Stimulated activated CD4-positive, alpha-beta T cell treated with anti-CD3 and anti-CD28 coated beads, Interleukin-1b, Interleukin-23, amount 100 ng/mL, for 4 hours (primary cell): ENCODE results near the gene FAM180A.
"Not testable (repeated sequence)": the region's sequence is repeated elsewhere in the genome, so short reads cannot be mapped to it uniquely, and the experiment has no call there.

ENCODE experiments used
- DNase-seq, 2 donors: peaks; one replicate each; pipeline ENCODE4 v3.0.0-alpha.2; 2020; ENCODE audit warnings: low read depth in 2 of 2

FAM180A gene

DNA sequence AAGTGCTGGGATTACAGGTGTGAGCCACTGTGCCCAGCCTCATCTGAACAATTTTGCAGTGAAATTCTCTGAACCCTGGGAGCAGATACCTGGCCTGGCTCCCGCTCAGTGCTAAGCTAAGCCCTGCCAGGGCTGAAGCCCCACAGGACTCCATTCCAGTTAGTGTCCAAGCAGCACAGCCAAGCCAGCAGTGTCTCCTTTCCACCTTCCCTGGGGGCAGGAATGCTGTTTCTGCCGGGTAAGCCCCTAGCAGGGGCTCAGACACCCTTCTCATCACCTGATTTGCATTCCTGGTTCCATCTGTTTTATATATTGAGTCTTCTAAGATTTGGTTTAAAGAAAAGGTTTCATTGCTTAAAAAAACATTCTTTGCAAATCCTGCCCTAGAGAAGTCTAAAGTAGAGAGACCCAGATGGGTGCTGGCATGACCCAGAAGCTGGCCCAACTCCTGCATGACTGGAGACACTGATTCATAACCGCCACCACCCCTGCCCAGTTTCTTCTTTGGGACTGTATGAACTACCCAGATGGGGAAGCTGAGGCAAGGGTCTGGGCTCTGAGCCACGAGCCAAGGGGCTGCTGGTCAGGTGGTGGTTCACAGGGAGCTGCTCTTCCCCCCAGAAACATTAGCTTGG lies 34.7 kb downstream of the FAM180A start:
- DNase-seq, result no peak

DNA sequence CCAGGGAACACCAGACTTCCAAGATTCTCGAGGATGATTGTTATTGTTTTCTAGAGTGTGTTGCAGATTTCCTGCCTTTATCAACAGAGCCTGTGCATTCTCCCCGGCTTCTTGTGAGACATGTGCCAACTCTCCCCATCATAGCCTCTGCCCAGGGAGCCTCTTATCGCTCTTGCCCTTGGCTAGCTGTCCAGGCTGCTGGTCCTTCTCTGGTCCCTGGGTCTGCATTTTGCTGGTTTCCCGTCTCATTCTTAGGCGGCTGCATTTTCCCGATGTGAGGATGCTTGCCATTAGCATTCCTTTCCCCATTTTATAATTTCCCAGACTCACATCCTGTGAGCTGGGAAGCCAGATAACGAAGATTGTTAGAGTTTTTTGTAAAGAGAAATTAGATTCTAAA lies 35.8 kb downstream of the FAM180A start:
- DNase-seq, result no peak

DNA sequence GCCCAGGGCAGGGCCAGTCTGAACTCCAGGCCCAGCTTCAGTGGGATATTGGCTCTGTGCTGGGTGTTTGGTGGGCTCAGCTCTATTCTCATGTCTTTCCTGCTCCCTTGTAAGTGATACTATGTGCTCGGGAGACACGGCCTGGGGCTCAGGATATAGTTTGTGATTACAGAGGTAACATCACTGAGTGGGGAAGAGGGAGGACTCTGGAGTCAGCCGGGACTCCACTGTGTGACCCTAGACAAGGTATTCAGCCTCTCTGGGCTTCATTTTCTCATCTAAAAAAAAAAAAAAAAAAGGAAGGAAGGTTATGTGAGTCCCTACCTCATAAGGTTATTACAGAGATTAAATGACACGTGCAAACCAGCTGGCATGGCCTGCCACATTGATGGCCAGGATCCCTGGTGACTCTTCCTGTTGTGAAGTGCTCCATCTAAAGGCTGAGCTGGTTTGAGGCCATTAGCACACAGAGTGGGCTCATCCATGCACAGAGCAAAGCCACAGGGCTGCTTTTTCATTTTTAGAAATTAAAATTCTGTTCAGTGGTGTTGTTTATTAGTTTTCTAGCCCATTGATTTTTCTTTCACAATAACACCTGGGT lies 36.3 kb downstream of the FAM180A start:
- no peak for DNase-seq

DNA sequence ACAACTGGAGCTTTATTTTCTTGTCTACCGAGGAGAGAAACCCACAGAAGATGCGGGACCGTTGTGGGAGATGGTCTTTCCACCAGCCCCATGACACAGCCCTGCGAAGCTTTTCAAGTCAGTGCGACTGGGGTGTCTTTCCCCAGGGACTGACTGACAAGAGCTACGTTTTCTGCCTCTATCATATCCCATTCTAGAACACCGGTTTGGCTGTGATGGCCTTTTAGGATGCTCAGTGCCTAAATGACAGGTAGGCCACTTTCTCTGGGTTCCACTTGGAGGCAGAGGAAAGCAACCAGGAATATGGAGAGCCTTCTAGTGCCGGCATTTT lies 37.5 kb downstream of the FAM180A start:
- DNase-seq, result no peak

DNA sequence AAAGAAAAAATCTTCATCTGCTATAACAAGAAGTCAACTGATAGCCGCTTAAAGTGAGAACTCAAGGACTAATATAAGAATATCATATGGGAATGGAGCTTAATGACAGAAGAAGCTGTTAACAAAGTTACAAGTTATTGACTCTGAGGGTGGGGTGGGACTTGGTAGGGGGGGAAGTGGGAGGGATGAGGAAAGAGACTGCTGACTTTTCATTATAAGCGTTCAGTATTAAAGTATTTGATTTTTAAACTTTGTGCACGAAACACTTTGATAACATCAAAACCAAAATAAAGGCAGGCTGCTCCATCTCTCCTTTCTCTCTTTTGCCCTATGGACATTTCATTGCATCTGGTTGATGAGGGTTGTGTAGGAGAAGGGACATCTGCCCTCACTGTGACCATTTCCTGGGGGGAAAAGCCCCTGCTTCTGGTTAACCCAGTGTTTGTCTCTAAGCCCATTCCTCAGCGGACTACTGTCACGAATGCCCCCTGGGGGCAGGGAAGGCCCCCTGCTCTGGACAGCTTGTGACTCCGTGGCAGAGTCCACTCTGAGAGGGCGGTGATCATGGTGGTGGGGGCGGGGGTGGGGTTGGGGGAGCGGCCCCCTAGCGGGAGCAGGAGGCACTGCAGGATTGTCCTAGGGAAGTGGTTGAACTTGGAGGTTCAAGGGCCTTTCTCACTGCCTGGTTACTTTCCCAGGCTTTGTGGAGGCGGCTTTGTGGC lies 38.0 kb downstream of the FAM180A start:
- DNase-seq, result no peak

DNA sequence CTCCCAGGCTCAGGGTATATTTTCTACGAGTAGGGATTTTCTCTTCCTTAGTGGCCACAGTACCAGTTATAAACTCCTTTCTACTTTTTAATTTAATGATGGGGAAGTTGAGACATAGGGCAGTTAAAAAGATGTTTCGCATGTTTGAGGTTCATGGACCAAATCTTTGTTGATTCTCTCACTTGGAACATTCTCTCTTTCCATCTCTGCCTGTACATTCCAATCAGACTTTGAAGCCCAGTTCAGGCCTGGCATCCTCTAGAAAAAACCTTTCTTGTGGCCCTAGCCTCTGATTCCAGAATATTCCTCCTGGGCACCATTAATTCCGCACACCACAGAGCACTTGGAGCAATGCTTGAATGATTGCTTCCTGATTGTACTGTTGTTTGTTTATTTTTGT lies 39.1 kb downstream of the FAM180A start:
- DNase-seq, result no peak

DNA sequence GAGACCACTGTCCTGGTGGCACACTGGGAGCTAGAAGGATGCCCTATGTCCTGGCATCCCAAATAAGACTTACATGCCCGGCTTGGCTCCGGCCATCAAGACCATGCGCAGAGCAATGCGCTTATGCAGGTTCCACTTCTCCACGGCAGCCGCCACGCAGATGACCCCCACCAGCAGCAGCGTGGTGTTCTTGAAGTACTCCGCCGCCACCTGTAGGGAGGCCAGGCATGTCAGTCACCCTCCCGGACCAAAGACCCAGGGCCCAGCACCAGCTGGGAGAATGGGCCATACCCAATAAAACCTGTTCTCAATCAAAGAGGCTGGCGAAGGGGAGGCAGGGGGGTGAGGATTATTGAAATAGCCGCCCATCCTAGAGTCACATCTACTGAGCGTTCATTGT lies 40.6 kb downstream of the FAM180A start:
- no peak for DNase-seq

DNA sequence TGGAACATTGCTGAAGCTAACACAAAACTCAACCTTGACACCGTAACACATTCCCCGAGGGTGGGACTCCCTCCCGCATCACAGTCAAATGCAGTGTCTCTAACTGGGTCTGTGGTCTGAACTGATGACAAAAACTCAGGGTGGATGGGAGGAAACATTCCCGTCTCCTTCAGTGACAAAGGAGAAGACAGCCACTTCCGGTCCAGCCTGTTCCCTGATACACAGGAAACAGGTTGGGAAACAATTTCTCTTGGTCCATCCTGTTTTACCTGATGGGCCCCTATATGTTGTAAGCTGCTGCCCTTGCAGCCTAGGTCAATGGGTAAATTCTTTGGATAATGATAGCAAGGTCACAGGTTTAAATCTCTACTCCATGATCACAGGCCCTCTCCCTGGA lies 41.0 kb downstream of the FAM180A start:
- no peak for DNase-seq

GRCh38 chr7:135706858-135707569 lies 41.6 kb downstream of the FAM180A start:
- no peak for DNase-seq

- DNase-seq, result no peak
Observed at GRCh38 chr7:135706038-135706742, 42.4 kb downstream of the FAM180A start.

- DNase-seq, result no peak
Observed at GRCh38 chr7:135704698-135705097, 43.9 kb downstream of the FAM180A start.

GRCh38 chr7:135704074-135704473 lies 44.5 kb downstream of the FAM180A start:
- no peak for DNase-seq

DNA sequence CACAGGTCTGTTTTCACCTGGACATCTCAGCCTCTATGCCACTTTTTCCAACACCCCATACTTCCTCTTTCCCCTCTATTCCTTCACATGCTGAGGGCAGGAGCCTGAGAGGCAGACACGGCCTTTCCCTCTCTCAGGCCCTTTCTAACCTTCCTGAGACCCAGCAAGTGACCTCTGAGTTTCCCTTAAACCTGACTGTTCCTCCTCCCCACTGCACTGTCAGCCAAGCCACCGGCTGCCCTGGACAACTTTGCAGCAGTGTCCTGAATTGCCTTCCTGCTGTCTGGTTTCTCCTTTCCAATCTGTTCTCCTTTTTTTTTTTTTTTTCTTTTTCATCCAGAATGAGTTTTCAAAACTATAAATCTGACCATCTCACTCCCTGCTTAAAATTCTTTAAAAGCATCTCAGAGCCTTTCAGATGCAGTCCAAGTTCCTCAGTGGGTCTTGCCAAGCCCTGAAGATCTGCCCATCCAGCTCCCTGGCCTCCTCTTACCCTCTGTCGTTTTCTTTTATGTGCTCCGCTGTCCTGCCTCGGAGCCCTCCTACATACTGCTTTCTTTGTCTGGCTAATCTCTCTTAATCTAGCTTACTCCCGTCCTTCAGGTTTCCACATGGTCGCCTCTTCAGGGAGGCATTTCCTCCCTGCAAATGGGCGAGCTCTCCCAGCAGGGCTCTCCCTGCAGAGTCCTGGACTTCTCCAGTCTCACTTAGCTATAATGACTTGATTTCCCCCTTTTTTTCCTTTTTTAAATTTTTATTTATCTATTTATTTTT lies 51.1 kb downstream of the FAM180A start:
- no peak for DNase-seq

DNA sequence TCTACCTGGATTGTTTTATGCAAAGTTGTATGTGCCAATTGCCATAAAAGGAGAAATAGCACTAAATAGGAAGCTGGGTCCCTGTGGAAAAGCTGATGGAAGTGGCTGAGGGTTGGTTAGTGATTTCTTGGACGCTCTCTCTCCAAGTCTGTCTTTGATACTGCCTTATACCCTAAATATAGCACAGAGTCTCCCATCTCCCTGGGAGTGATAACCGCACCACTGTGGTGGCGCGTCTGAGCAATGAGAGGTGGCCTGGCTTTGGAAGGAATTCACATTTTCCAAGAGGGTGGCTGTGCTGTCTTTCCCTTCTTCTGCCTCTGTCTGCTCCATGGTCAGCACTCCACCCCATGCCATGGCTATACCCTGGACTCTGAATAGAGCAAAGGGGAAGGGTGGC lies 55.1 kb downstream of the FAM180A start:
- no peak for DNase-seq

DNA sequence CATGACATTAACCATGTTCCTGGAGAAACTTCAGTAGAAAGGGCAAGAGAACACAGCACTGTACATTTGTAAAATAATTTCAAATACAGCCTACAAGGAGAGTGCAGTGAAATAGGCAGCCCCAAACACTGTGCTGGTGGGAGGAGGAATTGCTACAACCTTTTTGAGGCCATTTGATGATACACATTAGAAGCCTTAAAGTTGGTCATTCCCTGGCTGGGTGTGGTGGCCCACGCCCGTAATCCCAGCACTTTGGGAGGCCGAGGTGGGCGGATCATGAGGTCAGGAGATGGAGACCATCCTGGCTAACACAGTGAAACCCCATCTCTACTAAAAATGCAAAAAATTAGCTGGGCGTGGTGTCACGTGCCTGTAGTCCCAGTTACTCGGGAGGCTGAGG lies 56.0 kb downstream of the FAM180A start:
- DNase-seq, result not testable (repeated sequence)

DNA sequence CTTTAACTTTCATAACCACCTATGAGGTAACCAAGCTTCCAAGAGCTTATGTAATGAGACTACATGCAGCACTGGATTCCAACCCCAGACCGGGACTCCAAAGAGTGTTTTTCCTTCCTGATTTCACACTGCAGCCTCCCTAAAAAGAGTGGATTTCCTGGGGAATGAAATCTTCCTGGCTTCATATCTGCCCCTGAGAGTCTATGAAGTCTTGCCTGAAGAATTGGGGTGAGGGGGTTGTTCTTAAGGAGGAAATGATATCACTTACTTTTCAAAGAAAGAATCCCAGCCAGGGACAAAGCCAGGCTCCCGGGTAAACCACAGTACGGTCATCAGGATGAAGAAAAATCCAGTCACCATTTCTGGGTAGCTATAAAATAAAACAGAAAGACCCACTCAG lies 56.6 kb downstream of the FAM180A start:
- no peak for DNase-seq

GRCh38 chr7:135690566-135690965 lies 58.0 kb downstream of the FAM180A start:
- DNase-seq, result no peak

DNA sequence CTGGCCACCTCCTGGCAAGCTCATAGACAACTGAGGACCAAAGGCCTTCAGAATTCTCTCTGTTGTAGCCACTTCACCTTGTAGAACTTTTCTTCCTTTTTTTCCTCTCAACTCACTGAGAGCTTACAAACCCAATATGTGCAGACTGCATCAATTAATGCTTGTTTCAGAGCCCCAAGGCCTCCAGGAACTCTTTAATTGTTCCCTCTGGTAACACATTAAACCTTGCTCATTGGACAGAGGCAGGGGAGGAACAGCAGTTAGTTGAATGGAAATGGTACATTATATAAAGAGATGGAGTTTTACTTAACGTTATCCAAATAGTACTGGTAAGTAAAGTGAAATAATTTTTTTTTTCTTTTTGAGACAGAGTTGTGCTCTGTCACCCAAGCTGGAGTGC lies 61.1 kb downstream of the FAM180A start:
- no peak for DNase-seq

DNA sequence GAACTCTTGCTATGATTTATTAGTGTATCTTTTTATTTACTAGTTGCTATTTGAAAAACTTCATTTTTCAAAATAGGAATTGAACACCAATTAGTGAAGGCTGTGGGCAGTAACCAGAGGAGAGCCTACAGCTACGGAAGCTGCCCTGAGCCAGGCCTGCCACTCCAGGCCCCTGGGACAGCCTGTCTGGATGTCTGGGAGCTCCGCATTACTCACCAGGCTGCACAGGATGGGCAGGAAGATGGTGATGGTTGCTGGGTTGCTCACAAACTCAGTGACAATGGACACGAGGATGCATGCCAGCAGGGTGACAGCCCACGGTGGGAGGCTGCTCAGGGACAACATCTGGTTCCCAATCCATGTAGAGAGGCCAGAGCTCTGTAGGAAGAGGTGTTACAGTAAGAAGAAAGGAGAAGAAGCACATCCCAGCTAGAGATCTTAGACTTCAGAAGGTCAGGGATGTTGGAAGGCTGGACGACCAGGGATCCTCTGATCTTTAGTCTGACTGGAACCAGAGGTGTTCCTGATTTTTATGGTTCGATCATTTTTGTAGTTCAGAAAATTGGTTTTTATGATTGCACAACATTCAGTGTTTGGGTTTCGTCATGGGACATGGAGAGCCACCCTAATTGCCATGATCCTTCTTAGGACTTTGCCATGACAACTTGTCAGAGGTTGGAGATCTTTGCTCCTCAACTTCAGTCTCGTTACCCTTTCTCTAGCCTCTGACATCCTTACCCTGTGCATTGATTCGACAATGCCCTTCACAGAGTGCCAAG lies 63.1 kb downstream of the FAM180A start:
- no peak for DNase-seq

DNA sequence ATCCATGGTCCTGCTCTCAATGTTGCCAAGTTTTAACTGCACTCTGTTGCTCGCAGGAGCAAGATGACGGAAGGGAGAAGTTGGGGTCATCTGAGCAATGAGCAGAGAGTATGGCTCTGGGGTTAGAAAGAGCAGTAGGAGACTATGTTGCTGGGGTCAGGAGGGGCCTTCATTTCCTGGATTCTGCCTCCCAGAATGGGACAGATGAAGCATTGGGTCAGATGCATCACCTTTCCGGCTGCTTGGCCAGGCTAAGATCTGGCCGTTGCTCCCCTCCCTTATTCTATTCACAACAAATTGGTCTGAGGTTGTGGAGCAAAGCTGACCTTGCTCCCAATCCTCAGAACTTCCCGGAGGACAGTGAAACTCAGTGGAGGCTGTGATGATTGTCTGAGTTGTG lies 63.9 kb downstream of the FAM180A start:
- no peak for DNase-seq

DNA sequence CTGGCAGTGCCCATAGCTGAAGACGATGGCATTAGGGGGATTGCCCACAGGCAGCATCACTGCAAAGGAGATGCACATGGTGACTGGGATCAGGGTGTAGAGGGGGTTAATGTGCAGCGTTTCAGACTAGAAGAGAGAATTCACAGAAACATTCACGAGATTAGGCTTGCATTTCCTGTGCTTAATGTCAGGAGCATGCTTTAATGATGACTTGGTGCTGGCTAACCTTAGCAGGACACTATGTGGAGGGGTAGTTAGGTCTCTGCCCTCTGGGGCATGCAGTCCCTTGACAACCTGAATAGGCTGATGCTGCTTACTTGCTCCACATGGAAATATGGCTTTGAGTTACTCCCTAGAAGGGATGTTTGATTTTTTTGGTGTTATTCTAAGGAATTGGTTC lies 64.5 kb downstream of the FAM180A start:
- no peak for DNase-seq
